ENCODE results near the gene HEBP2.
"Not testable (repeated sequence)": the region's sequence is repeated elsewhere in the genome, so short reads cannot be mapped to it uniquely, and the experiment has no call there.

HEBP2 gene

GRCh38 chr6:138424004-138424904 lies 20.2 kb downstream of the HEBP2 start:
- DNase-seq (ENCODE audit: low read depth): no peak

- not testable (repeated sequence) for DNase-seq (ENCODE audit: low read depth)
These were observed 21.2 kb downstream of the HEBP2 start for GRCh38 chr6:138425256-138425655.

GRCh38 chr6:138426500-138427123 lies 22.6 kb downstream of the HEBP2 start:
- no peak for DNase-seq (ENCODE audit: low read depth)

GRCh38 chr6:138427701-138428100 lies 23.7 kb downstream of the HEBP2 start:
- no peak for DNase-seq (ENCODE audit: low read depth)

GRCh38 chr6:138428944-138429598 lies 25.0 kb downstream of the HEBP2 start:
- DNase-seq (ENCODE audit: low read depth): peak; percentile 67

- DNase-seq (ENCODE audit: low read depth): peak; percentile 10
These were observed 25.7 kb downstream of the HEBP2 start for GRCh38 chr6:138429761-138430160.

GRCh38 chr6:138430361-138431145 lies 26.5 kb downstream of the HEBP2 start:
- DNase-seq (ENCODE audit: low read depth): no peak

GRCh38 chr6:138431256-138432062 lies 27.4 kb downstream of the HEBP2 start:
- no peak for DNase-seq (ENCODE audit: low read depth)

GRCh38 chr6:138432063-138432356 lies 28.0 kb downstream of the HEBP2 start:
- no peak for DNase-seq (ENCODE audit: low read depth)

- DNase-seq (ENCODE audit: low read depth): no peak
These were observed 30.1 kb downstream of the HEBP2 start for GRCh38 chr6:138434096-138434495.

- no peak for DNase-seq (ENCODE audit: low read depth)
These were observed 30.9 kb downstream of the HEBP2 start for GRCh38 chr6:138434925-138435324.

- DNase-seq (ENCODE audit: low read depth): no peak
These were observed 35.5 kb downstream of the HEBP2 start for GRCh38 chr6:138439546-138439945.

- no peak for DNase-seq (ENCODE audit: low read depth)
These were observed 36.3 kb downstream of the HEBP2 start for GRCh38 chr6:138440296-138440695.

GRCh38 chr6:138440758-138441357 lies 36.8 kb downstream of the HEBP2 start:
- DNase-seq (ENCODE audit: low read depth): no peak

- DNase-seq (ENCODE audit: low read depth): no peak
These were observed 37.9 kb downstream of the HEBP2 start for GRCh38 chr6:138441965-138442364.

GRCh38 chr6:138442663-138443062 lies 38.6 kb downstream of the HEBP2 start:
- DNase-seq (ENCODE audit: low read depth): no peak

- peak; percentile 7 for DNase-seq (ENCODE audit: low read depth)
These were observed 40.0 kb downstream of the HEBP2 start for GRCh38 chr6:138443979-138444378.

GRCh38 chr6:138446821-138447220 lies 42.8 kb downstream of the HEBP2 start:
- DNase-seq (ENCODE audit: low read depth): no peak

GRCh38 chr6:138450445-138450844 lies 46.4 kb downstream of the HEBP2 start:
- no peak for DNase-seq (ENCODE audit: low read depth)

GRCh38 chr6:138451043-138451442 lies 47.0 kb downstream of the HEBP2 start:
- DNase-seq (ENCODE audit: low read depth): no peak
